GM12878 (cell line): ENCODE measurements around the gene TM7SF3. TPM values are rescaled to one million over a fixed set of nuclear protein-coding genes. Genes with fewer than 3 reads are reported as not detected.

Experiments used
- ATAC-seq: fragments of 200-7000 bp; cut with Tn5 transposase; 3 replicates; pipeline ENCODE4 v1.9.1; 2020; ENCODE audit warnings: mild to moderate bottlenecking, moderate library complexity
- BruUV-seq: library from RNA; stranded (reverse); fragments of 400-500 nt; replicated peaks from 2 replicates; lab custom pipeline; 2021; lab: Mats Ljungman, UMichigan
- CTCF ChIA-PET: fragments of 300-600 bp; sonication (Branson Sonifier 250); formaldehyde crosslinking; extraction: SDS; loops from one replicate; lab custom pipeline; 2021; ENCODE audit warnings: inconsistent platforms; lab: Yijun Ruan, JAX
- POLR2A ChIA-PET: fragments of 350-600 bp; formaldehyde crosslinking; extraction: SDS; loops from one replicate; lab custom pipeline; 2021; ENCODE audit warnings: inconsistent platforms; lab: Charles Lee
- RAD21 ChIA-PET: fragments of 300-600 bp; sonication (Branson Sonifier 250); formaldehyde crosslinking; loops from one replicate; lab custom pipeline; 2023; ENCODE audit warnings: antibody characterized with exemption; ENCODE audit not compliant: unreplicated experiment; lab: Charles Lee
- SMC1A ChIA-PET: fragments of 300-600 bp; sonication (Branson Sonifier 250); formaldehyde crosslinking; loops from one replicate; lab custom pipeline; 2023; ENCODE audit not compliant: unreplicated experiment, uncharacterized antibody; lab: Charles Lee
- DNase-seq: peaks from one replicate; pipeline ENCODE4 v3.0.0-alpha.2; 2011; ENCODE audit warnings: low read depth, low spot score
- FAIRE-seq: peaks from 3 replicates; lab custom pipeline; 2011; peaks lifted over from hg19 to GRCh38; lab: Jason Lieb, UNC
- H2AFZ ChIP-seq: 2 replicates; pipeline ENCODE4 v1.6.0; 2011; ENCODE audit warnings: low read depth, low read length, control low read depth; ENCODE audit not compliant: control insufficient read depth
- H3K27ac ChIP-seq: 2 replicates; pipeline ENCODE4 v1.5.1; 2011; ENCODE audit warnings: control low read depth; ENCODE audit not compliant: control insufficient read depth, insufficient read depth
- H3K27me3 ChIP-seq, 2 experiments: replicated peaks in 1 of 2; 2 replicates each; pipeline versions ENCODE4 v1.6.0 to v1.6.1; 2011; ENCODE audit warnings: low read length in 1 of 2; ENCODE audit not compliant: control insufficient read depth in 2 of 2, insufficient read depth in 2 of 2
- H3K36me3 ChIP-seq, 2 experiments: 2 replicates each; pipeline ENCODE4 v1.5.1; 2011; ENCODE audit warnings: low read length in 1 of 2; ENCODE audit not compliant: control insufficient read depth in 2 of 2, insufficient read depth in 2 of 2
- H3K4me1 ChIP-seq: 2 replicates; pipeline ENCODE4 v1.6.1; 2011; ENCODE audit warnings: mild to moderate bottlenecking, low read length, moderate library complexity, mixed read lengths; ENCODE audit not compliant: control insufficient read depth, insufficient read depth
- H3K4me2 ChIP-seq: 2 replicates; pipeline ENCODE4 v1.6.0; 2011; ENCODE audit warnings: control low read depth; ENCODE audit not compliant: control insufficient read depth, insufficient read depth
- H3K4me3 ChIP-seq: fragments of 200-600 bp; sonication (generic); 2 replicates; pipeline ENCODE4 v1.5.1; 2016
- H3K79me2 ChIP-seq: 2 replicates; pipeline ENCODE4 v1.6.0; 2011; ENCODE audit warnings: low read length; ENCODE audit not compliant: control insufficient read depth, insufficient read depth
- H3K9ac ChIP-seq: 2 replicates; pipeline ENCODE4 v1.8.0; 2011; ENCODE audit warnings: low read length, control low read depth, mixed read lengths; ENCODE audit not compliant: control insufficient read depth, insufficient read depth
- H3K9me3 ChIP-seq: replicated peaks from 3 replicates; pipeline ENCODE4 v1.5.1; 2011; ENCODE audit warnings: mild to moderate bottlenecking, low read length; ENCODE audit not compliant: control insufficient read depth, insufficient read depth
- H4K20me1 ChIP-seq: 2 replicates; pipeline ENCODE4 v1.6.0; 2011; ENCODE audit not compliant: control insufficient read depth, insufficient read depth
- BMI1 ChIP-seq: fragments of 450-650 bp; IDR thresholded peaks from 2 replicates; pipeline ENCODE4 v1.6.1; 2016; ENCODE audit warnings: mild to moderate bottlenecking, moderate library complexity, borderline replicate concordance
- CEBPB ChIP-seq, 2 experiments: fragments of 150-350 bp in 1 of 2; IDR thresholded peaks; 2 replicates each; pipeline ENCODE4 v1.6.1; 2012 to 2014; ENCODE audit warnings: low read depth in 2 of 2, low read length in 2 of 2, borderline replicate concordance in 1 of 2, inconsistent platforms in 1 of 2
- EGR1 ChIP-seq, 2 experiments: IDR thresholded peaks; 1 replicate in 1 of 2; 2 replicates in 1 of 2; pipeline ENCODE4 v1.6.1; 2011 to 2012; ENCODE audit warnings: low read depth in 2 of 2, low read length in 2 of 2, borderline replicate concordance in 1 of 2, mild to moderate bottlenecking in 1 of 2, moderate library complexity in 1 of 2
- IKZF2 ChIP-seq, 2 experiments: fragments of 450-650 bp; IDR thresholded peaks; 2 replicates each; pipeline ENCODE4 v1.6.1; 2017; ENCODE audit warnings: mild to moderate bottlenecking in 2 of 2, moderate library complexity in 2 of 2
- MYB ChIP-seq: fragments of 150-350 bp; IDR thresholded peaks from 2 replicates; pipeline ENCODE4 v1.6.1; 2014; ENCODE audit warnings: mild to moderate bottlenecking, low read depth, low read length, borderline replicate concordance
- NFIC ChIP-seq: IDR thresholded peaks from 2 replicates; pipeline ENCODE4 v1.6.1; 2012; ENCODE audit warnings: low read depth, mild to moderate bottlenecking, inconsistent platforms, low read length, moderate library complexity
- NFYA ChIP-seq: IDR thresholded peaks from 2 replicates; pipeline ENCODE4 v1.6.1; 2011; ENCODE audit warnings: low read depth, mild to moderate bottlenecking, low read length, improper control_type of control experiment, borderline replicate concordance
- NR2C2 ChIP-seq: IDR thresholded peaks from 2 replicates; pipeline ENCODE4 v1.6.1; 2011; ENCODE audit warnings: borderline replicate concordance, low read depth; ENCODE audit not compliant: control insufficient read depth, insufficient read length
- PML ChIP-seq: IDR thresholded peaks from 2 replicates; pipeline ENCODE4 v1.6.1; 2012; ENCODE audit warnings: low read length, inconsistent platforms
- RBBP5 ChIP-seq: fragments of 200-600 bp; sonication (generic); conservative IDR thresholded peaks from 2 replicates; pipeline ENCODE4 v1.6.1; 2016
- SMARCA5 ChIP-seq: fragments of 450-650 bp; IDR thresholded peaks from 2 replicates; pipeline ENCODE4 v1.6.1; 2017; ENCODE audit warnings: mild to moderate bottlenecking
- SREBF2 ChIP-seq: IDR thresholded peaks from 2 replicates; pipeline ENCODE4 v1.6.1; 2012; ENCODE audit warnings: mild to moderate bottlenecking, low read length
- ZNF622 ChIP-seq: fragments of 450-650 bp; IDR thresholded peaks from 2 replicates; pipeline ENCODE4 v1.6.1; 2017; ENCODE audit warnings: mild to moderate bottlenecking, inconsistent platforms
- WGBS: methylation state at CpG from one replicate; pipeline ENCODE4 v1.1.6; 2016; ENCODE audit warnings: low lambda C conversion rate; ENCODE audit not compliant: insufficient replicate concordance, insufficient coverage; ENCODE audit errors: missing lambda C conversion rate; 5-methylcytosine and 5-hydroxymethylcytosine counted together
- in situ Hi-C: fragments of 300-500 bp; cut with MboI; formaldehyde crosslinking; loops from 9 replicates; pipeline ENCODE4 v1.14.3; 2018; ENCODE audit warnings: mixed read lengths
- intact Hi-C: fragments of 100-400 bp; cut with micrococcal nuclease; formaldehyde crosslinking; loops from one replicate; pipeline ENCODE4 v1.14.2; 2022; ENCODE audit not compliant: unreplicated experiment
- polyA plus RNA-seq, 11 experiments: library from polyadenylated mRNA; depleted of rRNA in 4 of 11; unstranded in 6 of 11; stranded (reverse) in 5 of 11; fragments of >200 nt; fragmentation: Nextera tagmentation in 4 of 11; fragmentation: Illumina TruSeq in 1 of 11; extraction: Ambion mirVana in 4 of 11; extraction: Trizol in 1 of 11; gene quantifications; 1 replicate in 1 of 11; 2 replicates in 10 of 11; pipeline versions ENCODE4 v1.2.1 to v1.2.3, GENCODE V29; 2011 to 2016; ENCODE audit warnings: inconsistent platforms in 2 of 11, missing spikeins in 2 of 11, low read depth in 1 of 11
- total RNA-seq, 4 experiments: library from RNA; depleted of rRNA in 3 of 4; stranded (reverse); fragments of >200 nt in 3 of 4; fragmentation: Illumina TruSeq in 1 of 4; extraction: Trizol in 1 of 4; gene quantifications; 2 replicates each; pipeline versions ENCODE4 v1.2.1 to v1.2.3, GENCODE V29; 2013 to 2021
- TF ChIP-seq, protein P1 (sequence below): IDR thresholded peaks from 2 replicates; pipeline ENCODE4 v1.6.1; 2012; ENCODE audit warnings: improper control_type of control experiment, low read depth, low read length; ENCODE audit not compliant: insufficient replicate concordance
- TF ChIP-seq, protein P2 (sequence below): fragments of 450-650 bp; IDR thresholded peaks from 2 replicates; pipeline ENCODE4 v1.6.1; 2017; ENCODE audit warnings: mild to moderate bottlenecking, low read depth, inconsistent platforms; ENCODE audit not compliant: poor library complexity, severe bottlenecking

The TM7SF3 gene
- total and polyA plus RNA-seq, 10 of the 15 experiments (the other 5 are each of a cell fraction or from before 2014, with no cell fraction given): 31.4 to 341 (median 74.8) TPM

DNA sequence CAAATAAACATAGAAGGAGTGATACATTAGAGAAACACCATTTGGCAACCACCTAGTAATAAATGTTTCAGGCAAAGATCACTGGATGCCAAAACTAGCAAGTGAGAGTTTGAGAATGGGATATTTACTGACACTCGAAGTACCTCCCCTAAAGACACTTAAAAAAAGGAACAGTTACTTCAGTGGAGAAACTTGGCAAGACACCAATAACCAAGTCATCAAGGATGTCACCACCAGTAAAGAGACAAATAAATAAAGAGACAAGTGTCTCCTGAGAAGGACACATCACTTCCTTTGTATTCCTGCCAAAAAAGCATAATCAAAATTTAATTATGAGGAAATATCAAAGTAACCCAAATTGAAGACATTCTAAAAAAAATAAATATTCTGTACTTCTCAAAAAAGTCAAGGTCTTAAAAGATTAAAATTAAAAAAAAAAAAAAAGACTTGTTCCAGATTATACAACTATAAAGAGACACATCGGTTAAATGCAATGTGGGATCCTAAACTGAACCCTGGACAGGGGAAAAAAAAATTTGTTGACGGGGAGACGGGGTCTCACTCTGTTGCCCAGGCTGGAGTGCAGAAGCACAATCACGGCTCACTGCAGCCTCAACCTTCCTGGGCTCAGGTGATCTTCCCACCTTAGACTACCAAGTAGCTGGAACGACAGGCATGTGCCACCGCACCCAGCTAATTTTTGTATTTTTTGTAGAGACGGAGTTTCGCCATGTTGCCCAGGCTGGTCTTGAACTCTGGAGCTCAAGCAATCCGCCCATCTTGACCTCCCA is 26.4 kb downstream of the TM7SF3 start:
- Histone ChIP-seq H3K9ac (no peak overlapping the region), H3K27ac (no peak overlapping the region), H3K4me2 (no peak overlapping the region), H3K79me2 (no peaks in the 10 kb centered on the region; the same call in 1 of the 2 replicates), H4K20me1 (no peaks in the 10 kb centered on the region), H3K27me3 (no peaks in the 10 kb centered on the region), H3K4me3 (no peak overlapping the region), H3K36me3 (peaks cover 3 to 14% of the 10 kb centered on the region in 2 experiments; a peak in 3 of 4 replicates), H3K9me3 (no peaks in the 10 kb centered on the region), H3K4me1 (no peaks in the 10 kb centered on the region), H2AFZ (no peak overlapping the region)
- no TSS peak for BruUV-seq
- WGBS: 92% methylated on average over 10 of the region's 10 CpGs
- in situ Hi-C loops (no loop called here), intact Hi-C loops (no loop called here)
- no peak for DNase-seq
- ChIA-PET SMC1A (no interaction called here), POLR2A (interaction anchor here (0.6 to 0.7 kb wide), 2 partner anchors 49 to 1195 kb away, joined by 3 to 4 read pairs; partner anchors contain the start of gene FGFR1OP2), CTCF (interaction anchor here (0.9 kb wide), 1 partner anchor 23 kb away, joined by 3 read pairs; no protein-coding TSS in a partner anchor), RAD21 (no interaction called here)
- no peak for ATAC-seq
- FAIRE-seq: no peak
- TF ChIP-seq PML (no peak), NFYA (no peak), ZNF622 (no peak), SREBF2 (no peak), NFIC (no peak), CEBPB (IDR thresholded peaks at IDR 0.05; ENCODE audit: borderline replicate concordance in 1 of 2, low read depth in 2 of 2, low read length in 2 of 2) (no peak), SMARCA5 (no peak), MYB (no peak), IKZF2 (IDR thresholded peaks at IDR 0.05) (no peak), BMI1 (no peak), RBBP5 (no peak), NR2C2 (no peak), EGR1 (IDR thresholded peaks at IDR 0.05; ENCODE audit: borderline replicate concordance in 1 of 2, low read depth in 2 of 2, low read length in 2 of 2) (no peak)
- TF ChIP-seq, protein P1, sequence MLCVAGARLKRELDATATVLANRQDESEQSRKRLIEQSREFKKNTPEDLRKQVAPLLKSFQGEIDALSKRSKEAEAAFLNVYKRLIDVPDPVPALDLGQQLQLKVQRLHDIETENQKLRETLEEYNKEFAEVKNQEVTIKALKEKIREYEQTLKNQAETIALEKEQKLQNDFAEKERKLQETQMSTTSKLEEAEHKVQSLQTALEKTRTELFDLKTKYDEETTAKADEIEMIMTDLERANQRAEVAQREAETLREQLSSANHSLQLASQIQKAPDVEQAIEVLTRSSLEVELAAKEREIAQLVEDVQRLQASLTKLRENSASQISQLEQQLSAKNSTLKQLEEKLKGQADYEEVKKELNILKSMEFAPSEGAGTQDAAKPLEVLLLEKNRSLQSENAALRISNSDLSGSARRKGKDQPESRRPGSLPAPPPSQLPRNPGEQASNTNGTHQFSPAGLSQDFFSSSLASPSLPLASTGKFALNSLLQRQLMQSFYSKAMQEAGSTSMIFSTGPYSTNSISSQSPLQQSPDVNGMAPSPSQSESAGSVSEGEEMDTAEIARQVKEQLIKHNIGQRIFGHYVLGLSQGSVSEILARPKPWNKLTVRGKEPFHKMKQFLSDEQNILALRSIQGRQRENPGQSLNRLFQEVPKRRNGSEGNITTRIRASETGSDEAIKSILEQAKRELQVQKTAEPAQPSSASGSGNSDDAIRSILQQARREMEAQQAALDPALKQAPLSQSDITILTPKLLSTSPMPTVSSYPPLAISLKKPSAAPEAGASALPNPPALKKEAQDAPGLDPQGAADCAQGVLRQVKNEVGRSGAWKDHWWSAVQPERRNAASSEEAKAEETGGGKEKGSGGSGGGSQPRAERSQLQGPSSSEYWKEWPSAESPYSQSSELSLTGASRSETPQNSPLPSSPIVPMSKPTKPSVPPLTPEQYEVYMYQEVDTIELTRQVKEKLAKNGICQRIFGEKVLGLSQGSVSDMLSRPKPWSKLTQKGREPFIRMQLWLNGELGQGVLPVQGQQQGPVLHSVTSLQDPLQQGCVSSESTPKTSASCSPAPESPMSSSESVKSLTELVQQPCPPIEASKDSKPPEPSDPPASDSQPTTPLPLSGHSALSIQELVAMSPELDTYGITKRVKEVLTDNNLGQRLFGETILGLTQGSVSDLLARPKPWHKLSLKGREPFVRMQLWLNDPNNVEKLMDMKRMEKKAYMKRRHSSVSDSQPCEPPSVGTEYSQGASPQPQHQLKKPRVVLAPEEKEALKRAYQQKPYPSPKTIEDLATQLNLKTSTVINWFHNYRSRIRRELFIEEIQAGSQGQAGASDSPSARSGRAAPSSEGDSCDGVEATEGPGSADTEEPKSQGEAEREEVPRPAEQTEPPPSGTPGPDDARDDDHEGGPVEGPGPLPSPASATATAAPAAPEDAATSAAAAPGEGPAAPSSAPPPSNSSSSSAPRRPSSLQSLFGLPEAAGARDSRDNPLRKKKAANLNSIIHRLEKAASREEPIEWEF: no peak
- TF ChIP-seq, protein P2, sequence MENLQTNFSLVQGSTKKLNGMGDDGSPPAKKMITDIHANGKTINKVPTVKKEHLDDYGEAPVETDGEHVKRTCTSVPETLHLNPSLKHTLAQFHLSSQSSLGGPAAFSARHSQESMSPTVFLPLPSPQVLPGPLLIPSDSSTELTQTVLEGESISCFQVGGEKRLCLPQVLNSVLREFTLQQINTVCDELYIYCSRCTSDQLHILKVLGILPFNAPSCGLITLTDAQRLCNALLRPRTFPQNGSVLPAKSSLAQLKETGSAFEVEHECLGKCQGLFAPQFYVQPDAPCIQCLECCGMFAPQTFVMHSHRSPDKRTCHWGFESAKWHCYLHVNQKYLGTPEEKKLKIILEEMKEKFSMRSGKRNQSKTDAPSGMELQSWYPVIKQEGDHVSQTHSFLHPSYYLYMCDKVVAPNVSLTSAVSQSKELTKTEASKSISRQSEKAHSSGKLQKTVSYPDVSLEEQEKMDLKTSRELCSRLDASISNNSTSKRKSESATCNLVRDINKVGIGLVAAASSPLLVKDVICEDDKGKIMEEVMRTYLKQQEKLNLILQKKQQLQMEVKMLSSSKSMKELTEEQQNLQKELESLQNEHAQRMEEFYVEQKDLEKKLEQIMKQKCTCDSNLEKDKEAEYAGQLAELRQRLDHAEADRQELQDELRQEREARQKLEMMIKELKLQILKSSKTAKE: no peak
